GM18951 (cell line): ENCODE results near the gene SMDT1.
"Not testable (repeated sequence)": the region's sequence is repeated elsewhere in the genome, so short reads cannot be mapped to it uniquely, and the experiment has no call there.

Source experiments
- POLR2A ChIP-seq: IDR thresholded peaks from 4 replicates; pipeline ENCODE4 v1.6.1; 2011; ENCODE audit warnings: mild to moderate bottlenecking; ENCODE audit not compliant: insufficient read length, insufficient read depth; ENCODE audit errors: extremely low read depth
- in situ Hi-C: fragments of 300-500 bp; cut with MboI; formaldehyde crosslinking; loops from one replicate; pipeline ENCODE4 v1.12.0; 2022; ENCODE audit warnings: low sequenced_read_pairs, mixed read lengths, inconsistent platforms; ENCODE audit not compliant: unreplicated experiment

Gene SMDT1

DNA sequence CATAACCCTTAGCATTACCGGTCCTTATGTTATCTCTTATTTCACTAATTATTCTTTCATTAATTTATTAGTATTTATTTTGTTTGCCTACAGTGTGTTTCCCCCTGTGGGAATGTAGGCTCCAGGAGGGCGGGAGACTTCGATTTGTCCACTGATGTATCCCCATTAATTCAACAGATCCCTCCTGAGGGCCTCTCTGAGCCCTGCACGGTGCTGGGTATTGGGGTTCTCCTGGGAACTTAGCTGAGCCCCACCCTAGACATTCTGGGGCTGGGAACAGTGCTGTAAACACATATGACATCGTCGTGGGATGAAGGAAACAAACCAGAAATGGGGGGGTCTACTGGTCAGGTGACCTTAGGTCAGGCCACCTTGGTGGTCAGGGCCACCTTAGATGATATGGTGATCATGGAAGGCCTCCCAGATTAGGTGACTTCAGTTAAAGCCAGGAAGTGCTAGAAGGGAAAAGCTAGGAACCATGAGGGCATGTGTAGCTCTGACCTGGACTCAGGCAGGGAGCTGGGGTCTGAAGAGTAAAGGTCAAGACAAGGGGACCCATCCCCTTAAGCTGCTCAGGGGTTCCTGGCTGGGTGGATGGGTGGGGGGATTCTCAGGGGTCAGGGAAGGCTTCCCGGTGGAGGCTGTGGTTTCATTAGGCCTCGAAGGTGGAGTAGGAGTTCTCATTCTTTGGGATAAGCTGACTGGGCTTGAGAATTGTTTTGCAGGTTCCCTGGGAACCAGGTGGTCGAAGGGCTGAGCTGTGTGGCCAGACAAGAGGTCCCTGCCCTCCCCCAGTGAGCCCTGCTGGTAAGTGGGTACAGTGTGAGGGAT, 4.4 kb upstream of the SMDT1 start:
- TF ChIP-seq POLR2A, result no peak
- in situ Hi-C loops, result loop anchor here (25.0 kb wide), 1 partner anchor 113 kb away; the partner anchor contains the start of genes SEPTIN3 and SMIM45

- TF ChIP-seq POLR2A, result no peak
- in situ Hi-C loops, result loop anchor here (25.0 kb wide), 1 partner anchor 115 kb away; the partner anchor contains the start of genes SEPTIN3 and SMIM45
Measured at GRCh38 chr22:42076764-42077485, 2.6 kb upstream of the SMDT1 start.

DNA sequence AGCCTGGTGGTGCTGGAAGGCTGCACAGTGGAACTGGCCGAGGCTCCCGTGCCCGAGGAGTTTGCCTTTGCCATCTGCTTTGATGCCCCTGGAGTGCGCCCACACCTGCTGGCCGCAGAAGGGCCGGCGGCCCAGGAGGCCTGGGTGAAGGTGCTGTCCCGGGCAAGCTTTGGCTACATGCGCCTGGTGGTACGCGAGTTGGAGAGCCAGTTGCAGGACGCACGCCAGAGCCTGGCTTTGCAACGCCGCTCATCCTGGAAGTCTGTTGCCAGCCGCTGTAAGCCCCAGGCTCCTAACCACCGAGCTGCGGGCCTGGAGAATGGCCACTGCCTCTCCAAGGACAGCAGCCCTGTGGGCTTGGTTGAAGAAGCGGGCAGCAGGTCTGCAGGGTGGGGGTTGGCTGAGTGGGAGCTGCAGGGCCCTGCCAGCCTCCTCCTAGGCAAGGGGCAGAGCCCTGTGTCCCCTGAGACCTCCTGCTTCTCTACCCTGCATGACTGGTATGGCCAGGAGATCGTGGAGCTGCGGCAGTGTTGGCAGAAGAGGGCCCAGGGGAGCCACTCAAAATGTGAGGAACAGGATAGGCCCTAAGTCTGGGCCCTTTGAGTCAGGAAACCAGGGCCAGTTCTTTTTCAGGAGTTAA, 1.9 kb upstream of the SMDT1 start:
- no peak for TF ChIP-seq POLR2A
- in situ Hi-C loops, result loop anchor here (25.0 kb wide), 1 partner anchor 115 kb away; the partner anchor contains the start of genes SEPTIN3 and SMIM45

- in situ Hi-C loops, result loop anchor here (25.0 kb wide), 1 partner anchor 116 kb away; the partner anchor contains the start of genes SEPTIN3 and SMIM45
- no peak for TF ChIP-seq POLR2A
Measured at GRCh38 chr22:42078469-42079318, 806 bp upstream of the SMDT1 start.

- TF ChIP-seq POLR2A, result no peak
- in situ Hi-C loops, result loop anchor here (25.0 kb wide), 1 partner anchor 118 kb away; the partner anchor contains the start of genes SEPTIN3 and SMIM45
Measured at GRCh38 chr22:42080287-42080686, 787 bp downstream of the SMDT1 start.

DNA sequence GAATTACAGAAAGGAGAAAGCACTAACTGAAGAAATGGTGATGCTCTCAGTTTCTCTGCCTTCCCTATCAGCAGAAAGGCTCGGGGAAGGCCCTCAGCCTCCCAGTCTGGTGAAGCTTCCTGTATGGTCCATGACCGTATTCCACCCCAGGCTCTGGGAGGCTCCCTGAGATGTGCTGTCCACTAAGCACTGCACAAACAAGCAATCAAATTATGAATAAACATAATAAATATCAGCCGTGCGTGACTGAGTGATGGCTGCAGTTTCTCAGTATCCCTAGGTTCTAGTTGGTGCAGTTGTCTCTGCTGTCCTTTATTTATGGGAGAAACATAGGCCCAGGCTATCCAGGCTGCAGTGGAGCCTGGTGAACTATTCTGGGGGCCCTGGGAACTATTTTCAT, 3.6 kb downstream of the SMDT1 start:
- in situ Hi-C loops, result loop anchor here (25.0 kb wide), 1 partner anchor 121 kb away; the partner anchor contains the start of genes SEPTIN3 and SMIM45
- no peak for TF ChIP-seq POLR2A

- in situ Hi-C loops, result loop anchor here (25.0 kb wide), 1 partner anchor 123 kb away; the partner anchor contains the start of genes SEPTIN3 and SMIM45
- no peak for TF ChIP-seq POLR2A
Measured at GRCh38 chr22:42084874-42085273, 5.4 kb downstream of the SMDT1 start.

- in situ Hi-C loops, result loop anchor here (25.0 kb wide), 1 partner anchor 124 kb away; the partner anchor contains the start of genes SEPTIN3 and SMIM45
- no peak for TF ChIP-seq POLR2A
Measured at GRCh38 chr22:42086051-42086450, 6.6 kb downstream of the SMDT1 start.

DNA sequence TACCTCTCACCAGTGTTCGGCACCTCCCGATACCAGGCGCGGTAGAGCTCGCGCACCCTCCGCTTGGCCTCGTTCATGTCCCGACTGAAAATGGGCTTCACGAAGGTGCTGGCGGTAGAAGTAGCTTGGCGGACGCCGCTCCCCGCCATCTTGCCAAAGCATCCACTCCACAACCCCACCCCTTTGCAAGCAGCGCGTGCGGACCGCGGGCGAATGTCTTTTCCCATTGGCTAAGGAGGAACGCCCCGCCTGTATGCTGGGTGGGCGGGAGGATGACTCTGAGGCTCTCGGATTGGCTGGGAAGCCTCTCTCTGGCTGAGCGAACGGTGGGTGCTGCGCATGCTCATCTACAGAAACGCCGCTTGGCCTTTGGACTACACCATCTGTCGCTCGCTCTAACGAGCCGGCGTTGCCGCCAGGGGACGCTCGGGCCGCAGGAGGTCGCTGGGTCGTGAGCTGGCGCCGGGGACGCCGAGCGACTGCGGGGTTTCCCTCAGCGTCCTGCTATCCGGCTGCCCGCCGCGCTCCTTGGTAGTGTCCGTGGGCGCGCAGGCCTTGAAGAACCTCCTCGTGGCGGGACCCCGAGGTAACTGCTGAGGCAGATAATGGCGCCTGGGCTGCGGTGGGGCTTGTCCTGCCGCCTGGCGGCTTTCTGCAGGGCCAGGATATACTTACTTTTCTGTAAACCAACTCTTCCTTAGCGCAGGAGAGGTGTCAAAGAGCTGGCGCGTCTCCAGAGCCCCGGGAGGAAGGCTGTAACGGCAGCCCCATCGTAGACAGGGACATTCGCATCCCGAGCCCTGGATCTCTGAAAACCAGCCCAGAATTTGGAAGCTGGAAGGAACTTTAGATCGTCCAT, 11.3 kb downstream of the SMDT1 start, which contains the start of gene NDUFA6:
TSS of gene NDUFA6 (minus strand) at position 177 of the 859 bp plus-strand sequence. CDS start at position 149, 28 bp downstream.
- TF ChIP-seq POLR2A, result peak; percentile 89
- in situ Hi-C loops, result loop anchor here (25.0 kb wide), 1 partner anchor 129 kb away; the partner anchor contains the start of genes SEPTIN3 and SMIM45

DNA sequence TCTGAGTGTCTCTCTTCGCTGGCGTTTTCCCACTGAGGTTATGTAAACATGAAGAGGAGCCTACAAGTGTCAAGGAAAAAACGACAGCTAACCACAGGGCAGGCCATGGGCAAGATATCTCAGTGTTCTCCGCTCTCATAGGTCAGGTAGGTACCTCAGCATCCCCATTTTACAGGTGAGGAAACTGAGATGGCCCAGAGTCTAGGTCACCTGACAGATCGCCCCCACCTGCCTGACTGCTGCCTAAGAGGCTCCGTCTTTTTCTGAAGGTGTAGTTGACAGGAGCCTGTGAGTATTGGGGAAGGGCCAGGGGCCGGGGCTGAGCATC, 11.9 kb downstream of the SMDT1 start:
- TF ChIP-seq POLR2A, result no peak
- in situ Hi-C loops, result loop anchor here (25.0 kb wide), 1 partner anchor 129 kb away; the partner anchor contains the start of genes SEPTIN3 and SMIM45

DNA sequence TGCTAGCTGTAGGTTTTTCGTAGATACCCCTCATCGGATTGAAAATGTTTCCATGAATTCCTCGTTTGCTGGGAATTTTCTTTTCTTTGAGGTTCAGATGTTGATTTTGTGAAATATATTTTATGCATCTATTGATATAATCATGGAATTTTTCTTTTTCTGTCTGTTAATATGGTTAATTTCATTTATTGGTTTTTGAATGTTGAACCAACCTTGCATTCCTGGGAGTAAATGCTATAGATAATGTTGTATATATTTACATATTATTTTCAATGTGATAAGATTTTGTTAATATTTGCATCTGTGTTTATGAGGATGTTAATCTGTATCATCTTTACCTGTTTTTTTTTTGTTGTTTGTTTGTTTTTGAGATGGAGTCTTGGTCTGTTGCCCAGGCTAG, 21.7 kb downstream of the SMDT1 start:
- no peak for TF ChIP-seq POLR2A
- in situ Hi-C loops, result no loop called here

- in situ Hi-C loops, result not testable (repeated sequence)
Measured at GRCh38 chr22:42104332-42104860, 24.9 kb downstream of the SMDT1 start.
